NB4 (cell line): ENCODE measurements around the gene HTD2.

ENCODE experiments used
- MYC ChIP-seq: IDR thresholded peaks from 2 replicates; pipeline ENCODE4 v1.6.1; 2011; ENCODE audit warnings: low read depth, low read length
- POLR2A ChIP-seq: IDR thresholded peaks from 2 replicates; pipeline ENCODE4 v1.6.1; 2011; ENCODE audit warnings: mild to moderate bottlenecking; ENCODE audit not compliant: insufficient read length; ENCODE audit errors: extremely low read depth
- TF ChIP-seq, protein P1 (sequence below): IDR thresholded peaks from one replicate; pipeline ENCODE4 v1.5.1; 2012; ENCODE audit warnings: low read depth, low read length
- TF ChIP-seq, protein P2 (sequence below): IDR thresholded peaks from 2 replicates; pipeline ENCODE4 v1.6.1; 2011; ENCODE audit warnings: low read depth, low read length

DNA sequence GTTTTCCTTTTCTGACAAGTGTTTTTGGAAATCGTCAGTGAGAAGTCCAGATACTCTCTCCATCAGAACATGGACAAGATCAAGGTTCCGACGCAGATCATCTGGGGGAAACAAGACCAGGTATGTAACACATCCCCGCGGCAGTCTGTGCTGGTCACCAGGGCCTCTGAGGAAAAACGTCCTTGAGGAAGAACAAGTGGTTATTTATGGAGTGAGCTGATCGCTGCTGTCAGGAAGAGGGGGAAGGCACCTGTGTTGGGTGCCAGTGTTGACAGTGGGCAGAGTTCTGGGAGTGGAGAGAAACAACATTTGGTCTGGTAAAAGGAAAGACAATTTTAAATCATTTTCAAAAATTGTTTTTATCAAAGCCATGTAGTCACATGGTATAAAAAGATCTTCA is 21.0 kb upstream of the HTD2 start:
- TF ChIP-seq, protein P1, sequence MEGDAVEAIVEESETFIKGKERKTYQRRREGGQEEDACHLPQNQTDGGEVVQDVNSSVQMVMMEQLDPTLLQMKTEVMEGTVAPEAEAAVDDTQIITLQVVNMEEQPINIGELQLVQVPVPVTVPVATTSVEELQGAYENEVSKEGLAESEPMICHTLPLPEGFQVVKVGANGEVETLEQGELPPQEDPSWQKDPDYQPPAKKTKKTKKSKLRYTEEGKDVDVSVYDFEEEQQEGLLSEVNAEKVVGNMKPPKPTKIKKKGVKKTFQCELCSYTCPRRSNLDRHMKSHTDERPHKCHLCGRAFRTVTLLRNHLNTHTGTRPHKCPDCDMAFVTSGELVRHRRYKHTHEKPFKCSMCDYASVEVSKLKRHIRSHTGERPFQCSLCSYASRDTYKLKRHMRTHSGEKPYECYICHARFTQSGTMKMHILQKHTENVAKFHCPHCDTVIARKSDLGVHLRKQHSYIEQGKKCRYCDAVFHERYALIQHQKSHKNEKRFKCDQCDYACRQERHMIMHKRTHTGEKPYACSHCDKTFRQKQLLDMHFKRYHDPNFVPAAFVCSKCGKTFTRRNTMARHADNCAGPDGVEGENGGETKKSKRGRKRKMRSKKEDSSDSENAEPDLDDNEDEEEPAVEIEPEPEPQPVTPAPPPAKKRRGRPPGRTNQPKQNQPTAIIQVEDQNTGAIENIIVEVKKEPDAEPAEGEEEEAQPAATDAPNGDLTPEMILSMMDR: no peak
- TF ChIP-seq POLR2A: no peak
- TF ChIP-seq, protein P2, sequence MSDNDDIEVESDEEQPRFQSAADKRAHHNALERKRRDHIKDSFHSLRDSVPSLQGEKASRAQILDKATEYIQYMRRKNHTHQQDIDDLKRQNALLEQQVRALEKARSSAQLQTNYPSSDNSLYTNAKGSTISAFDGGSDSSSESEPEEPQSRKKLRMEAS: no peak
- TF ChIP-seq MYC: no peak
